HepG2 (cell line): ENCODE data around the gene FLT3LG. TPM values are rescaled to one million over a fixed set of nuclear protein-coding genes. Genes with fewer than 3 reads are reported as not detected.

ENCODE experiments used
- CBFB ChIP-seq: sonication (generic); formaldehyde crosslinking; IDR thresholded peaks from 2 replicates; pipeline ENCODE4 v1.4.0; 2020; ENCODE audit warnings: missing genetic modification reagents
- CENPX ChIP-seq: sonication (generic); formaldehyde crosslinking; IDR thresholded peaks from 2 replicates; pipeline ENCODE4 v1.9.0; 2021; ENCODE audit warnings: mild to moderate bottlenecking, missing genetic modification reagents, moderate library complexity
- KAT7 ChIP-seq: IDR thresholded peaks from 2 replicates; pipeline ENCODE4 v1.6.1; 2018; ENCODE audit warnings: borderline replicate concordance, missing compliant biosample characterization
- MXI1 ChIP-seq: IDR thresholded peaks from 3 replicates; pipeline ENCODE4 v1.6.1; 2012; ENCODE audit warnings: low read depth, low read length, inconsistent platforms, borderline replicate concordance
- POLR2G ChIP-seq: fragments of 200-400 bp; formaldehyde crosslinking; IDR thresholded peaks from 2 replicates; pipeline ENCODE4 v1.6.1; 2018; ENCODE audit warnings: mild to moderate bottlenecking, low read depth, low read length, moderate library complexity
- TCF7 ChIP-seq: sonication (generic); IDR thresholded peaks from 2 replicates; pipeline ENCODE4 v1.6.1; 2016; ENCODE audit warnings: antibody characterized with exemption, low read depth
- USF2 ChIP-seq, 2 experiments: sonication (generic) in 1 of 2; formaldehyde crosslinking in 1 of 2; IDR thresholded peaks; 2 replicates each; pipeline versions ENCODE4 v1.5.1 to v1.6.1; 2011 to 2020; ENCODE audit warnings: borderline replicate concordance in 1 of 2, low read depth in 1 of 2, low read length in 1 of 2, mild to moderate bottlenecking in 1 of 2, missing genetic modification reagents in 1 of 2, moderate library complexity in 1 of 2
- YY1 ChIP-seq: IDR thresholded peaks from 2 replicates; pipeline ENCODE4 v1.6.1; 2011; ENCODE audit warnings: low read length, low read depth, moderate library complexity, mild to moderate bottlenecking; ENCODE audit not compliant: insufficient read depth, insufficient replicate concordance
- ZBTB3 ChIP-seq: sonication (generic); formaldehyde crosslinking; IDR thresholded peaks from 2 replicates; pipeline ENCODE4 v1.4.0; 2020; ENCODE audit warnings: low read depth, mild to moderate bottlenecking, moderate library complexity, missing genetic modification reagents, borderline replicate concordance
- ZKSCAN8 ChIP-seq: IDR thresholded peaks from 2 replicates; pipeline ENCODE4 v1.6.1; 2016; ENCODE audit warnings: borderline replicate concordance, missing genetic modification reagents, missing compliant biosample characterization
- ZNF512B ChIP-seq: sonication (generic); formaldehyde crosslinking; IDR thresholded peaks from 2 replicates; pipeline ENCODE4 v1.5.1; 2020; ENCODE audit warnings: missing genetic modification reagents, mild to moderate bottlenecking, borderline replicate concordance
- ZNF746 ChIP-seq: sonication (generic); formaldehyde crosslinking; IDR thresholded peaks from 2 replicates; pipeline ENCODE4 v1.8.0; 2022; ENCODE audit warnings: mild to moderate bottlenecking, missing genetic modification reagents
- polyA plus RNA-seq, 8 experiments: library from polyadenylated mRNA; depleted of rRNA in 3 of 8; stranded (reverse) in 7 of 8; unstranded in 1 of 8; fragments of >200 nt; fragmentation: Illumina TruSeq in 4 of 8; extraction: Trizol in 4 of 8; gene quantifications; 2 replicates each; pipeline versions ENCODE4 v1.2.1 to v1.2.3, GENCODE V29; 2011 to 2016; ENCODE audit warnings: low read depth in 4 of 8, missing spikeins in 1 of 8, mixed read lengths in 1 of 8; ENCODE audit not compliant: insufficient read depth in 1 of 8
- total RNA-seq, 5 experiments: library from RNA; depleted of rRNA; stranded (reverse); fragments of >200 nt; fragmentation: Illumina TruSeq; extraction: Trizol; gene quantifications; 2 replicates each; pipeline ENCODE4 v1.2.3, GENCODE V29; 2016; ENCODE audit warnings: low read depth in 1 of 5
- TF ChIP-seq, protein P1 (sequence below): IDR thresholded peaks from 2 replicates; pipeline ENCODE4 v1.6.1; 2016; ENCODE audit warnings: low read depth, borderline replicate concordance
- TF ChIP-seq, protein P2 (sequence below): sonication (generic); formaldehyde crosslinking; IDR thresholded peaks from 2 replicates; pipeline ENCODE4 v1.4.0; 2020; ENCODE audit warnings: missing genetic modification reagents, borderline replicate concordance
- TF ChIP-seq, protein P3 (sequence below): sonication (generic); formaldehyde crosslinking; conservative IDR thresholded peaks from 2 replicates; pipeline ENCODE4 v1.8.1; 2023; ENCODE audit warnings: missing genetic modification reagents
- TF ChIP-seq, protein P4 (sequence below): sonication (generic); formaldehyde crosslinking; IDR thresholded peaks from 2 replicates; pipeline ENCODE4 v1.4.0; 2020; ENCODE audit warnings: missing genetic modification reagents, mild to moderate bottlenecking, borderline replicate concordance

FLT3LG gene
- total and polyA plus RNA-seq, 2 of the 13 experiments (the other 11 are each of a cell fraction or from before 2014, with no cell fraction given) = 1.5 to 2.6 TPM

- TF ChIP-seq ZNF512B (CRISPR knock-in tag) (no peak), YY1 (peak; percentile 85), MXI1 (no peak; the same call in 2 of the 3 replicates), CENPX (CRISPR knock-in tag) (no peak), ZKSCAN8 (CRISPR knock-in tag) (no peak), POLR2G (peak; percentile 55; the same call in 1 of the 2 replicates), USF2 (IDR thresholded peaks at IDR 0.05; ENCODE audit: low read depth, low read length) (no peak), USF2 (CRISPR knock-in tag; IDR thresholded peaks at IDR 0.05; ENCODE audit: borderline replicate concordance) (no peak), ZNF746 (CRISPR knock-in tag) (no peak), ZBTB3 (CRISPR knock-in tag) (no peak), CBFB (no peak), KAT7 (CRISPR knock-in tag) (no peak), TCF7 (no peak)
- TF ChIP-seq, protein P1, sequence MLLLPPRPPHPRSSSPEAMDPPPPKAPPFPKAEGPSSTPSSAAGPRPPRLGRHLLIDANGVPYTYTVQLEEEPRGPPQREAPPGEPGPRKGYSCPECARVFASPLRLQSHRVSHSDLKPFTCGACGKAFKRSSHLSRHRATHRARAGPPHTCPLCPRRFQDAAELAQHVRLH = peak; percentile 71; the same call in 1 of the 2 replicates
- TF ChIP-seq, protein P2, sequence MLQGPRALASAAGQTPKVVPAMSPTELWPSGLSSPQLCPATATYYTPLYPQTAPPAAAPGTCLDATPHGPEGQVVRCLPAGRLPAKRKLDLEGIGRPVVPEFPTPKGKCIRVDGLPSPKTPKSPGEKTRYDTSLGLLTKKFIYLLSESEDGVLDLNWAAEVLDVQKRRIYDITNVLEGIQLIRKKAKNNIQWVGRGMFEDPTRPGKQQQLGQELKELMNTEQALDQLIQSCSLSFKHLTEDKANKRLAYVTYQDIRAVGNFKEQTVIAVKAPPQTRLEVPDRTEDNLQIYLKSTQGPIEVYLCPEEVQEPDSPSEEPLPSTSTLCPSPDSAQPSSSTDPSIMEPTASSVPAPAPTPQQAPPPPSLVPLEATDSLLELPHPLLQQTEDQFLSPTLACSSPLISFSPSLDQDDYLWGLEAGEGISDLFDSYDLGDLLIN (CRISPR knock-in tag) = 0 out of 2 replicates have a peak, but pooled peaks have one; percentile 22
- TF ChIP-seq, protein P3, sequence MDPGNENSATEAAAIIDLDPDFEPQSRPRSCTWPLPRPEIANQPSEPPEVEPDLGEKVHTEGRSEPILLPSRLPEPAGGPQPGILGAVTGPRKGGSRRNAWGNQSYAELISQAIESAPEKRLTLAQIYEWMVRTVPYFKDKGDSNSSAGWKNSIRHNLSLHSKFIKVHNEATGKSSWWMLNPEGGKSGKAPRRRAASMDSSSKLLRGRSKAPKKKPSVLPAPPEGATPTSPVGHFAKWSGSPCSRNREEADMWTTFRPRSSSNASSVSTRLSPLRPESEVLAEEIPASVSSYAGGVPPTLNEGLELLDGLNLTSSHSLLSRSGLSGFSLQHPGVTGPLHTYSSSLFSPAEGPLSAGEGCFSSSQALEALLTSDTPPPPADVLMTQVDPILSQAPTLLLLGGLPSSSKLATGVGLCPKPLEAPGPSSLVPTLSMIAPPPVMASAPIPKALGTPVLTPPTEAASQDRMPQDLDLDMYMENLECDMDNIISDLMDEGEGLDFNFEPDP = no peak
- TF ChIP-seq, protein P4, sequence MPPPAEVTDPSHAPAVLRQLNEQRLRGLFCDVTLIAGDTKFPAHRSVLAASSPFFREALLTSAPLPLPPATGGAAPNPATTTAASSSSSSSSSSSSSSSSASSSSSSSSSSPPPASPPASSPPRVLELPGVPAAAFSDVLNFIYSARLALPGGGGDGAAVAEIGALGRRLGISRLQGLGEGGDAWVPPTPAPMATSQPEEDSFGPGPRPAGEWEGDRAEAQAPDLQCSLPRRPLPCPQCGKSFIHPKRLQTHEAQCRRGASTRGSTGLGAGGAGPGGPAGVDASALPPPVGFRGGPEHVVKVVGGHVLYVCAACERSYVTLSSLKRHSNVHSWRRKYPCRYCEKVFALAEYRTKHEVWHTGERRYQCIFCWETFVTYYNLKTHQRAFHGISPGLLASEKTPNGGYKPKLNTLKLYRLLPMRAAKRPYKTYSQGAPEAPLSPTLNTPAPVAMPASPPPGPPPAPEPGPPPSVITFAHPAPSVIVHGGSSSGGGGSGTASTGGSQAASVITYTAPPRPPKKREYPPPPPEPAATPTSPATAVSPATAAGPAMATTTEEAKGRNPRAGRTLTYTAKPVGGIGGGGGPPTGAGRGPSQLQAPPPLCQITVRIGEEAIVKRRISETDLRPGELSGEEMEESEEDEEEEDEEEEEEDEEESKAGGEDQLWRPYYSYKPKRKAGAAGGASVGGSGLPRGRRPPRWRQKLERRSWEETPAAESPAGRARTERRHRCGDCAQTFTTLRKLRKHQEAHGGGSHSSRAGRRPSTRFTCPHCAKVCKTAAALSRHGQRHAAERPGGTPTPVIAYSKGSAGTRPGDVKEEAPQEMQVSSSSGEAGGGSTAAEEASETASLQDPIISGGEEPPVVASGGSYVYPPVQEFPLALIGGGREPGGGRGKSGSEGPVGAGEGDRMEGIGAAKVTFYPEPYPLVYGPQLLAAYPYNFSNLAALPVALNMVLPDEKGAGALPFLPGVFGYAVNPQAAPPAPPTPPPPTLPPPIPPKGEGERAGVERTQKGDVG (CRISPR knock-in tag) = peak; percentile 46; the same call in 1 of the 2 replicates
Measured at GRCh38 chr19:49489601-49490167, 15.7 kb downstream of the FLT3LG start (continued).
